Cardiac fibroblast (primary cell): ENCODE data around the gene PLEKHG5.

Source experiments
- DNase-seq, 2 donors: peaks; one replicate each; pipeline versions ENCODE4 v3.0.0 to v3.0.0-alpha.2; 2010; ENCODE audit warnings: low read depth in 2 of 2
- H3K4me3 ChIP-seq, 2 donors: replicated peaks in 1 of 2; 1 replicate in 1 of 2; 2 replicates in 1 of 2; pipeline ENCODE4 v1.5.1; 2011; ENCODE audit warnings: low read depth in 2 of 2, low read length in 2 of 2, mild to moderate bottlenecking in 2 of 2, moderate library complexity in 1 of 2
- CTCF ChIP-seq: IDR thresholded peaks from one replicate; pipeline ENCODE4 v1.5.1; 2011; ENCODE audit warnings: low read depth, mild to moderate bottlenecking, low read length, inconsistent platforms

PLEKHG5 gene

GRCh38 chr1:6503884-6504602, 12.6 kb upstream of the PLEKHG5 start:
- TF ChIP-seq CTCF: no peak
- DNase-seq: no peak
- no peak overlapping the region for H3K4me3 ChIP-seq

GRCh38 chr1:6502000-6502891, 10.8 kb upstream of the PLEKHG5 start:
- H3K4me3 ChIP-seq: no peak overlapping the region
- peak; percentile 39 to 48 for DNase-seq
- TF ChIP-seq CTCF: no peak

- no peak for DNase-seq
- TF ChIP-seq CTCF: no peak
- no peak overlapping the region for H3K4me3 ChIP-seq
These were observed 9.9 kb upstream of the PLEKHG5 start for GRCh38 chr1:6501279-6501813.

- peak in 1 of 2 donors; percentile 36 for DNase-seq
- no peak for TF ChIP-seq CTCF
These were observed 9.2 kb upstream of the PLEKHG5 start for GRCh38 chr1:6500544-6501278.

GRCh38 chr1:6499296-6499695, 7.8 kb upstream of the PLEKHG5 start:
- no peak for DNase-seq
- no peak for TF ChIP-seq CTCF
- no peak overlapping the region for H3K4me3 ChIP-seq

More at GRCh38 chr1:6500544-6501278, 9.2 kb upstream of the PLEKHG5 start:
- no peak overlapping the region for H3K4me3 ChIP-seq

- DNase-seq: no peak
- TF ChIP-seq CTCF: no peak
These were observed 7.2 kb upstream of the PLEKHG5 start for GRCh38 chr1:6498576-6499111.

More at GRCh38 chr1:6498576-6499111, 7.2 kb upstream of the PLEKHG5 start:
- H3K4me3 ChIP-seq: no peak overlapping the region
